Right ventricle myocardium superior (tissue), 1 donor: ENCODE results near the gene KRTAP5-1. TPM values are rescaled to one million over a fixed set of nuclear protein-coding genes. Genes with fewer than 3 reads are reported as not detected.
A peak's percentile ranks its signal among the peaks of the same experiment; 100 is the strongest.
"Not testable (repeated sequence)": the region's sequence is repeated elsewhere in the genome, so short reads cannot be mapped to it uniquely, and the experiment has no call there.

Experiments
- ATAC-seq: fragments of 200-7000 bp; cut with Tn5 transposase; one replicate; pipeline ENCODE4 v1.9.1; 2020; ENCODE audit warnings: mild to moderate bottlenecking; ENCODE audit not compliant: poor library complexity
- DNase-seq: peaks from one replicate; pipeline ENCODE4 v3.0.0-alpha.2; 2020
- intact Hi-C: fragments of 100-400 bp; cut with DNase I; formaldehyde crosslinking; loops from one replicate; pipeline ENCODE4 v1.11.2; 2022
- total RNA-seq: library from RNA; stranded (reverse); fragmentation: NEBNext Ultra II Directional; extraction: Animal tissue kit (Norgen Biotek cat#: 25700); gene quantifications from one replicate; pipeline ENCODE4 v1.2.1, GENCODE V29; 2021
- donor health status: DM: no; HTN: yes; CAD: no; lungs with severe emphysema.

Gene KRTAP5-1
- total RNA-seq, 1 donor from 2014 or later: not detected

GRCh38 chr11:1605923-1606322 is 20.8 kb upstream of the KRTAP5-1 start:
- intact Hi-C loops, DNase-seq, ATAC-seq: not testable (repeated sequence)

GRCh38 chr11:1604711-1605110 is 19.6 kb upstream of the KRTAP5-1 start:
- no peak for DNase-seq
- no peak for ATAC-seq
- intact Hi-C loops: no loop called here

GRCh38 chr11:1604181-1604580 is 19.1 kb upstream of the KRTAP5-1 start:
- intact Hi-C loops: no loop called here
- DNase-seq (no peak), ATAC-seq (no peak)

DNA sequence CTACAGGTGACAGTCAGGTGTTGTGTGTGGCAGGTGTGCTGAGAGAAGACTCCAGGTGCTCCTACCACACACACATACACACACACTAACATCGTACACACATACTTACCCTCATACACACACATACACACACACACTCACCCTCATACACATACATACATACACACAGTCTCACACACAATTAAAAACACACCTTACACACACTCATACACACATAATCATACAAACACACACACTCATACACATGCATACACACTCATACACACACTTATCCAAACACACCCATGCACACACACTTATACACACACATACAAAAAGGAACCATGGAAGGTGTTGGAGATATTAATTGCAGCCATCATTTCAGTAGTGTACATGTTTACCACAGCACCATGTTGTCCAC is 18.5 kb upstream of the KRTAP5-1 start:
- no peak for DNase-seq
- intact Hi-C loops: no loop called here
- no peak for ATAC-seq

GRCh38 chr11:1601663-1602062 is 16.6 kb upstream of the KRTAP5-1 start:
- DNase-seq, intact Hi-C loops, ATAC-seq: not testable (repeated sequence)

- DNase-seq: no peak
- intact Hi-C loops: no loop called here
- no peak for ATAC-seq
Measured at GRCh38 chr11:1600626-1601025, 15.5 kb upstream of the KRTAP5-1 start.

DNA sequence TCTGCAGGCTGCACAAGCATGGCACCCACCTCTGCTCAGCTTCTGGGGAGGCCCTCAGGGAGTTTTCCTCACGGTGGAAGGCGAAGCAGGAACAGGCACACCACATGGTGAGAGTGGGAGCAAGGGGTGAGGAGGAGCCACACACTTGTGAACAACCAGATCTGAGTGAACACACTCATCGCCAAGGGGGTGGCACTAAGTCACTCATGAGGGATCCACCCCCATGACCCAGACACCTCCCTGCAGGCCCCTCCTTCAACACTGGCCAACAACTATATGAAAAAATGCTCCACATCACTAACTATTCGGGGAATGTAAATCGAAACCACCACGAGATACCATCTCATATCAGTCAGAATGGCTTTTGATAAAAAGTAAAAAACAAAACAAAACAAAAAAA is 13.7 kb upstream of the KRTAP5-1 start:
- ATAC-seq (no peak), DNase-seq (no peak)
- intact Hi-C loops: no loop called here

GRCh38 chr11:1598406-1598805 is 13.3 kb upstream of the KRTAP5-1 start:
- not testable (repeated sequence) for ATAC-seq, DNase-seq

DNA sequence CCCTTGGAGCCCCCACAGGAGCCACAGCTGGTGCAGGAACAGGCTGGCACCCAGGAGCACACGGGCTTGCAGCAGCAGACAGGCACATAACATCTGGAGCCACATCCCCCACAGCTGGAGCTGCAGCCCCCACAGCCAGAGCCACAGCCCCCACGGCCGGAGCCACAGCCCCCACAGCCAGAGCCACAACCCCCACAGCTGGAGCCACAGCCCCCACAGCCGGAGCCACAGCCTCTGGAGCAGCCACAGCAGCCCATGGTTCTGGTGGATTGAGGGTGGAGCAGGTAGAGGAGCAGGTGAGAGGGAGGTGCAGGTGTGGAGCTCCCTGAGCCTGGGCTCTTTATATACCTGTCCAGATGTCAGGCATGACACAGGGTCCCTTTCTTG is 12.9 kb upstream of the KRTAP5-1 start, which contains the start of gene KRTAP5-2:
KRTAP5-2 (minus strand) TSS at position 301 of the 387 bp plus-strand sequence; CDS start at position 257, 44 bp downstream.
- intact Hi-C loops: no loop called here
- DNase-seq (no peak), ATAC-seq (no peak)

More at GRCh38 chr11:1598406-1598805, 13.3 kb upstream of the KRTAP5-1 start:
- intact Hi-C loops: not testable (repeated sequence)

GRCh38 chr11:1597331-1597993 is 12.4 kb upstream of the KRTAP5-1 start:
- intact Hi-C loops: no loop called here
- DNase-seq (no peak), ATAC-seq (no peak)

- intact Hi-C loops, ATAC-seq, DNase-seq: not testable (repeated sequence)
Measured at GRCh38 chr11:1596576-1597121, 11.6 kb upstream of the KRTAP5-1 start.

DNA sequence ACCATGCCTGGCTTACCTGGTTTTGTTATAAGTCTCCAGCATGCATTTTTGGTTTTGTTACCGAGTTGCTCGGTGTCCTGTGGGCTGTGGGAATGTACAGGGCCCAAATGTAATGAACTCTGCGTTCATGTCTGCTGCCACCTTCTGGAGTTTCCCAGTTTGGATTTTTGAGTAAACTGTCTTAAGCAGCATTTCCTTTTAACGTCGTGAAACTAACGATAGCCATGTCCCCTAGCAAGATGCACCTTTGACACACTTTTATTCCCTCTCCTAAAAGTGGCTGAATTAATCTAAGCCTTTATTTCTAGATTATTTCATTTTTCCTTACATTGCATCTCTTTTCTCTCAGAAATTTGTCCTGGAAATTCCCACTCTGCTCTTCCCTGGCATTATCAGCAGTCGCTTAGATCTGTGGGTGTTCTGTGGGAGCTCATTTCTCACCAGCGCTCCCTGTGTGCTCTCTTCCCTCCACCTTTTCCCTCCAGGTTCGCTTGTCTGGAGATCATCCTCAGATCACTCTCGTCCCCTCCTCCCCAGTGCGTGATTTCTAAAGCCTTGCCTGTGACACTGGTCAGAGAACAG is 11.0 kb upstream of the KRTAP5-1 start:
- intact Hi-C loops, ATAC-seq, DNase-seq: not testable (repeated sequence)

DNA sequence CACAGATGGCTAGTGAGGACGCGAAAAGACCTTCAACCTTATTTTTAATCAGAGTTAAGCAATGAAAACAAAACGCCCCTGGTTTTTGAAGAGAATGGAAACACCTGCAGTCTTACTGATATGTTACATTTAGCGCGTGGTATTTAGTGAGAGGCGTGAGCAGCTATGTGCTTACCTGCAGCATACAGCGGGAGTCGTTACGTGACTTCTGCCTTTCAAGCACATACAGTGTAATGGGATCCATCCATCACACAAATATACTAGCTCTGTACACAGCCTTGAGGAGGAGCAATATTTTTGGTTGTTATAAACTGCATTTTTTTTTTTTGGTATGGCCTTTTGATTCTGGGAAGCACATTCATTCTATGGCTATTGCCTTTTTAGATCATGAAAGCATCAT is 7.5 kb upstream of the KRTAP5-1 start:
- DNase-seq: no peak
- intact Hi-C loops: no loop called here
- no peak for ATAC-seq

DNA sequence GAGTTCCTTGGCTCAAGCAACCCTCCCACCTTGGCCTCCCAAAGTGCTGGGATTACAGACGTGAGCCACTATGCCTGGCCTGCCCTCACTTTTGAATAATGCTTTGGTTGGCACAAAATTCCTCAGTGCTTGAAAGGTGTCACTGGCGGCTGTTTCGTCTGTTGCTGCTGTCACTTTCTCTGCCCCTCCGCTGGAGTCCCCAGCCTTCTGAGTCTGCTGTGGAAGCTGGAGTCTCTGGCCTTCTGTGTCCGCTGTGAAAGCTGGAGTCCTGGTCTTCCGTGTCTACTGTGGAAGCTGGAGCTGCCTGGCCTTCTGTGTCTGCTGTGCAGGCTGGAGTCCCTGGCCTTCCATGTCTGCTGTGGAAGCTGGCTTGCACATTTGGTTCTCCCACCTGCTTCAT is 4.9 kb upstream of the KRTAP5-1 start:
- intact Hi-C loops: no loop called here
- ATAC-seq (no peak), DNase-seq (no peak)

GRCh38 chr11:1589191-1589963 is 4.3 kb upstream of the KRTAP5-1 start:
- intact Hi-C loops, DNase-seq: not testable (repeated sequence)
- ATAC-seq: peak; percentile 65

DNA sequence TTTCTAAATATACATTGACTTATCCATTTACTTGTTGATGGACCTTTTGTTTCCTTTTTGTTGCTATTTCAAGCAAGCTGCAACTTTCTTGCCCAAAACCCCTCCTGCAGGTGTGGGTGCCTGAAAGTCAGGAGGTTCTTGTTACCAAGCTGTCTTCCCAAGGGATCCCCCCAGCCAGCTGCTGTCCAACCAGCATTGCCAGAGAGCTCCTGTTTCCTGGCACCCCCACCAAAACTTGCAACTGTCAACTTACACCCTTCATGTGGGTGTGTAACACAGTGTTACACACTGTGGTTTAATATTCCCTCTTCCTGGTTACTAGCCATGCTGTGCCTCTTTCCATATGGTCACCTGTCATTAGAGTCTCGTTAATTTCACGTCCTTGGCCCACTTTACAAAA is 1.6 kb upstream of the KRTAP5-1 start:
- no peak for ATAC-seq
- intact Hi-C loops: no loop called here
- DNase-seq: no peak

DNA sequence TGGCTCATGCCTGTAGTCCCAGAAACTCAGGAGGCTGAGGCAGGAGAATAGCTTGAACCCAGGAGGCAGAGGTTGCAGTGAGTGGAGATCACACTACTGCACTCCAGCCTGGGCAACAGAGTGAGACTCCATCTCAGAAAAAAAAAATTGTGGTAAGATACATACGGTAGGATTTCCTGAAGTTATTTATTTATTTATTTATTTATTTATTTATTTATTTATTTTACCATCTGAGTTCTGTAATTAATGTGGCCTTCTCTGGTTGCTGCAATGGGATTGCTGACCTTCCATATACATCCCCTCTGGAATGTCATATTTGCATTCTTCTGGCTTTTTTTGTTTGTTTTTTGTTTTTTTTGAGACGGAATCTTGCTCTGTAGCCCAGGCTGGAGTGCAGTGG is 2.2 kb downstream of the KRTAP5-1 start:
- ATAC-seq, intact Hi-C loops, DNase-seq: not testable (repeated sequence)

DNA sequence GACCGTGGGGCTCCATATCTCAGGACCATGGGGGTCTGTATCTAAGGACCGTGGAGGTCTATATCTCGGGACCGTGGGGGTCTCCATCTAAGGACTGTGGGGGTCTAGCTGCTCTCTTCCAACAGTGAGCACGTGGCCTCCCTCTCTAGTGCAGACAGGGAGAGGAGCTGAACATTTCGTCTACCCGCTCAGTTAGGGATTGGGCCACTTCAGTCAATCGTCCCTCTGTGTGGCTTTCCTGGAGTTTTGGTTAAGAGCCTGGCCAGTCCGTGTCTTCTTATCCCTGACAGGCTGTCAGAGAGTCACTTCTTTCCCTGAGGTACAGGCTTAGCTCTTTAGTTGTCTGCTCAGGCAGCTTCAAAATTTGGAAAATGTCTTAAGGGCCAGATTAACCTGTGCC is 3.1 kb downstream of the KRTAP5-1 start:
- DNase-seq (no peak), ATAC-seq (no peak)
- intact Hi-C loops: no loop called here

GRCh38 chr11:1576825-1577224 is 8.3 kb downstream of the KRTAP5-1 start:
- DNase-seq (no peak), ATAC-seq (no peak)
- intact Hi-C loops: loop anchor here (10.0 kb wide), 2 partner anchors 272 to 372 kb away; partner anchors contain the start of gene TOLLIP
